ENCODE data around the gene LXN.

LXN gene

DNA sequence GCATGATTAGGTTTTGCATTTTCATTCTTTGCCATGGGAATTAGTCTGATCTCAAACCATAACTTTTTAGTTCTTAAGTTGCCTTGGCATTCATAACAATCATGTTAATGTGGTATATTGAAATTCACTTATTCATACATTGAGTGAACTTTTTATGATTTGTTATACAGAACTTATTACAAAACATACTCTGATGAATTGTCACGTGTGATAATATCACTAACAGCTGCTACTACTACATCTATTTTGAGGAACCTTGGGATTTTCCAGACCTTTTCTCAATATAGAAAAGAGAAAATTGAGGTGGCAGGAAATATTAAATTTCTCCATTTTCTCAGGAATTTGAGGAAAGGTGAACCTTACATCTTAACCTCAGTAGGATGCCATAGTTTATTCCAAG lies 9.2 kb downstream of the LXN start:
- H3K9me3 ChIP-seq (ENCODE audit: insufficient read depth, low read depth, low read length) = no peaks in the 10 kb centered on the region
- no peak overlapping the region for H3K9ac ChIP-seq (ENCODE audit: low read length)
- no peak overlapping the region for H3K4me3 ChIP-seq (ENCODE audit: low read depth, low read length)
- H4K12ac ChIP-seq (ENCODE audit: low read depth, low read length) = no peak overlapping the region
- H3K4me1 ChIP-seq (ENCODE audit: control insufficient read depth in 1 of 2, insufficient read depth in 2 of 2, low read length in 2 of 2) = no peaks in the 10 kb centered on the region
- no peak overlapping the region for H3K23ac ChIP-seq (ENCODE audit: low read length)
- H2BK12ac ChIP-seq (ENCODE audit: low read length) = no peak overlapping the region
- H3K18ac ChIP-seq (ENCODE audit: low read length) = no peak overlapping the region
- WGBS (ENCODE audit: extremely low coverage, insufficient coverage, insufficient read length) = no CpG with 5 or more reads among the region's 1 CpG
- H4K8ac ChIP-seq (ENCODE audit: low read depth, low read length) = no peak overlapping the region
- H2BK5ac ChIP-seq (ENCODE audit: low read depth, low read length, poor library complexity) = no peak overlapping the region
- no peak overlapping the region for H3K4ac ChIP-seq (ENCODE audit: low read depth, low read length)
- H3K14ac ChIP-seq (ENCODE audit: low read length) = no peak overlapping the region
- no peak for DNase-seq
- no peak overlapping the region for H3K27ac ChIP-seq (ENCODE audit: low read depth, low read length)
- no peak overlapping the region for H2BK120ac ChIP-seq (ENCODE audit: insufficient read depth, low read length, poor library complexity)
- H3K4me2 ChIP-seq (ENCODE audit: low read length) = no peak overlapping the region
- peaks cover 10 to 16% of the 10 kb centered on the region in 2 experiments for H3K36me3 ChIP-seq (ENCODE audit: control insufficient read depth in 1 of 2, insufficient read depth in 2 of 2, low read length in 2 of 2)
- no peaks in the 10 kb centered on the region for H3K79me2 ChIP-seq (ENCODE audit: control insufficient read depth, insufficient read depth, low read length, poor library complexity)
- H2AK5ac ChIP-seq (ENCODE audit: low read length) = no peak overlapping the region
- no peak overlapping the region for H2AFZ ChIP-seq (ENCODE audit: insufficient read depth, low read length, poor library complexity)
- no peaks in the 10 kb centered on the region for H3K79me1 ChIP-seq (ENCODE audit: low read length)
- H4K91ac ChIP-seq (ENCODE audit: low read depth, low read length) = no peak overlapping the region
- H3K27me3 ChIP-seq (ENCODE audit: insufficient read depth, low read length) = no peaks in the 10 kb centered on the region

DNA sequence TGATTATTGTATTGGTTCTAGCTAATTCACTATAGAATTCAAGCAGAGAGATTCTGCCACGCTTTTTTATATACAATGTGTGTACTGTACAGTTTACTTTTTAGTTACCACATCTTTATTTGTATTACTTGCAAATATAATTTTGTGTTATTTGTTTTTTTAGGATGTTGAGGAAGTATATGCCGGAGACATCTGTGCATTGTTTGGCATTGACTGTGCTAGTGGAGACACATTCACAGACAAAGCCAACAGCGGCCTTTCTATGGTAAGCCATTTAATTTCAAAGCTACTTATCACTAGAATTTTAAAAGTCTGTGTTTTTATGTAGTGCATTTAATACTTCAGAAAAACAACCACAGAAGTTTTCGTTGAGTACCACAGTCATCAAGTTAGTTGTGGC lies 11.7 kb downstream of the LXN start:
- Histone ChIP-seq H4K91ac (ENCODE audit: low read depth, low read length) (no peak overlapping the region), H2AFZ (ENCODE audit: insufficient read depth, low read length, poor library complexity) (no peak overlapping the region), H3K9ac (ENCODE audit: low read length) (no peak overlapping the region), H4K8ac (ENCODE audit: low read depth, low read length) (no peak overlapping the region), H3K79me2 (ENCODE audit: control insufficient read depth, insufficient read depth, low read length, poor library complexity) (no peaks in the 10 kb centered on the region), H3K27me3 (ENCODE audit: insufficient read depth, low read length) (no peaks in the 10 kb centered on the region), H3K27ac (ENCODE audit: low read depth, low read length) (no peak overlapping the region), H3K4me2 (ENCODE audit: low read length) (no peak overlapping the region), H2AK5ac (ENCODE audit: low read length) (no peak overlapping the region), H3K79me1 (ENCODE audit: low read length) (no peaks in the 10 kb centered on the region), H3K36me3 (ENCODE audit: control insufficient read depth in 1 of 2, insufficient read depth in 2 of 2, low read length in 2 of 2) (peaks cover 10 to 13% of the 10 kb centered on the region in 2 experiments), H3K18ac (ENCODE audit: low read length) (no peak overlapping the region), H3K4me1 (ENCODE audit: control insufficient read depth in 1 of 2, insufficient read depth in 2 of 2, low read length in 2 of 2) (no peaks in the 10 kb centered on the region), H3K23ac (ENCODE audit: low read length) (no peak overlapping the region), H3K14ac (ENCODE audit: low read length) (no peak overlapping the region), H4K12ac (ENCODE audit: low read depth, low read length) (no peak overlapping the region), H2BK5ac (ENCODE audit: low read depth, low read length, poor library complexity) (no peak overlapping the region), H2BK120ac (ENCODE audit: insufficient read depth, low read length, poor library complexity) (no peak overlapping the region), H3K4me3 (ENCODE audit: low read depth, low read length) (no peak overlapping the region), H3K4ac (ENCODE audit: low read depth, low read length) (no peak overlapping the region), H2BK12ac (ENCODE audit: low read length) (no peak overlapping the region), H3K9me3 (ENCODE audit: insufficient read depth, low read depth, low read length) (no peaks in the 10 kb centered on the region)
- no CpG with 5 or more reads among the region's 4 CpGs for WGBS (ENCODE audit: extremely low coverage, insufficient coverage, insufficient read length)
- no peak for DNase-seq

DNA sequence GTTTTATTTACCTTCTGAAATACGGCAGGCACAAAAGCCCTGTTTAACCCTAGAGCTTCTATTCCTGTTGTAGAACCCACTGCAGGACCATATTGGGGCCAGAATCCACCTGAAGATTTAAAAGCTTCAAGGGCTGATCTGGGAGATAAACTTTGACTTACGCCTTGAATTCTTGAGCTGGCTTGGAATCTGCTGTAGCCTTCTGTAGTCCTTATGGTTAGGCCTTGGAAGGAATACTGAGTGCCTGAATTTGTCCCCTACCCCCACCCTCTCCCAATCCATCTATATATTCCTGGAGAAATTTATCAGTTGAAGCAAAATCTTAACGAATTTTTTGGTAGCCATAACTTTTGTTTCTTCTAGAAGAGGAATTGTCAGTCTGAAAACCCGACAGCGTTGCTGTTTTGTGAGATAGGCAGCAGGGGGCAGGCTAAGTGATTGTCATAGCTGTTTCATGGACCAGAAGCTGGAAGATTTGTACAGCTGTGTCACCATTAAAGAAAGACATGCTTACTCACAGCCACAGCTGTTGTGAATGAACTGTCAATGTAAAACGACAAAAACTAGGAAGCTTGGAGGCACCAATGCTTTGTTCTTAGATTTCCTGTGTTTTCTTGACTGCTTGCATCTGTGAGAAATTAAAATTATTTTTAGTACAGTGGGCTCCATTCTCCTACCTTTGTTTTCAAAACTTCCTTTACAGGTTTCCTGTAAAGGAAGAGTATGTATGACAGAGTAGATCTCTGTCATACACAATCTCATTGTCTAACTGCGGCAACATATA lies 12.8 kb downstream of the LXN start:
- no peak overlapping the region for H2BK120ac ChIP-seq (ENCODE audit: insufficient read depth, low read length, poor library complexity)
- no peak overlapping the region for H2BK5ac ChIP-seq (ENCODE audit: low read depth, low read length, poor library complexity)
- no peaks in the 10 kb centered on the region for H3K4me1 ChIP-seq (ENCODE audit: control insufficient read depth in 1 of 2, insufficient read depth in 2 of 2, low read length in 2 of 2)
- no peak overlapping the region for H3K4me2 ChIP-seq (ENCODE audit: low read length)
- peak; percentile 59 to 70 for DNase-seq
- no peaks in the 10 kb centered on the region for H3K79me1 ChIP-seq (ENCODE audit: low read length)
- no peak overlapping the region for H4K91ac ChIP-seq (ENCODE audit: low read depth, low read length)
- no peak overlapping the region for H3K18ac ChIP-seq (ENCODE audit: low read length)
- no peaks in the 10 kb centered on the region for H3K9me3 ChIP-seq (ENCODE audit: insufficient read depth, low read depth, low read length)
- WGBS (ENCODE audit: extremely low coverage, insufficient coverage, insufficient read length) = no CpG with 5 or more reads among the region's 7 CpGs
- H4K8ac ChIP-seq (ENCODE audit: low read depth, low read length) = no peak overlapping the region
- H3K4ac ChIP-seq (ENCODE audit: low read depth, low read length) = no peak overlapping the region
- H2AK5ac ChIP-seq (ENCODE audit: low read length) = no peak overlapping the region
- H4K12ac ChIP-seq (ENCODE audit: low read depth, low read length) = no peak overlapping the region
- peaks cover 13 to 14% of the 10 kb centered on the region in 2 experiments for H3K36me3 ChIP-seq (ENCODE audit: control insufficient read depth in 1 of 2, insufficient read depth in 2 of 2, low read length in 2 of 2)
- no peaks in the 10 kb centered on the region for H3K79me2 ChIP-seq (ENCODE audit: control insufficient read depth, insufficient read depth, low read length, poor library complexity)
- no peak overlapping the region for H3K9ac ChIP-seq (ENCODE audit: low read length)
- H3K4me3 ChIP-seq (ENCODE audit: low read depth, low read length) = no peak overlapping the region
- no peak overlapping the region for H2AFZ ChIP-seq (ENCODE audit: insufficient read depth, low read length, poor library complexity)
- H3K23ac ChIP-seq (ENCODE audit: low read length) = no peak overlapping the region
- no peak overlapping the region for H2BK12ac ChIP-seq (ENCODE audit: low read length)
- H3K14ac ChIP-seq (ENCODE audit: low read length) = no peak overlapping the region
- no peaks in the 10 kb centered on the region for H3K27me3 ChIP-seq (ENCODE audit: insufficient read depth, low read length)
- no peak overlapping the region for H3K27ac ChIP-seq (ENCODE audit: low read depth, low read length)

DNA sequence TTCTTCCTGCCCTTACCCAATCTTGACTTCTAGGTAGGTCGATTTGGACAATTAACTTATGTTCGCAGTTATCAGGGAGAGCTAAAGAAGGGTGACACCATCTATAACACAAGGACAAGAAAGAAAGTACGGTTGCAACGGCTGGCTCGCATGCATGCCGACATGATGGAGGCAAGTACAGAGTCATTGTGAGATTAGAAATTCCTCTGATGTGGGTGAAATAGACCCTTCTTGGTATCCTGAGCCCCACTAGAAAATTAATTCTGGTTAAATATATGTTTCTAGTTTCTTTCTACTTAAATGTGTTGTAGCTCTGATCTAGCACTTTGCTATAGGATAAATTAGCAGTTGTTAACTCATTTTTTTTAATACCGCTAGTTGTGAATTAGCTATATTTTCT lies 13.6 kb downstream of the LXN start:
- H3K79me2 ChIP-seq (ENCODE audit: control insufficient read depth, insufficient read depth, low read length, poor library complexity) = no peaks in the 10 kb centered on the region
- H4K12ac ChIP-seq (ENCODE audit: low read depth, low read length) = peak overlapping the region; percentile 80
- no peak overlapping the region for H2AK5ac ChIP-seq (ENCODE audit: low read length)
- no peak overlapping the region for H3K9ac ChIP-seq (ENCODE audit: low read length)
- H4K8ac ChIP-seq (ENCODE audit: low read depth, low read length) = no peak overlapping the region
- H3K27me3 ChIP-seq (ENCODE audit: insufficient read depth, low read length) = no peaks in the 10 kb centered on the region
- no CpG with 5 or more reads among the region's 7 CpGs for WGBS (ENCODE audit: extremely low coverage, insufficient coverage, insufficient read length)
- H2AFZ ChIP-seq (ENCODE audit: insufficient read depth, low read length, poor library complexity) = no peak overlapping the region
- no peak overlapping the region for H2BK120ac ChIP-seq (ENCODE audit: insufficient read depth, low read length, poor library complexity)
- no peaks in the 10 kb centered on the region for H3K9me3 ChIP-seq (ENCODE audit: insufficient read depth, low read depth, low read length)
- no peak overlapping the region for H3K18ac ChIP-seq (ENCODE audit: low read length)
- H3K27ac ChIP-seq (ENCODE audit: low read depth, low read length) = no peak overlapping the region
- H3K23ac ChIP-seq (ENCODE audit: low read length) = no peak overlapping the region
- no peak overlapping the region for H4K91ac ChIP-seq (ENCODE audit: low read depth, low read length)
- no peak for DNase-seq
- H3K4ac ChIP-seq (ENCODE audit: low read depth, low read length) = no peak overlapping the region
- no peaks in the 10 kb centered on the region for H3K4me1 ChIP-seq (ENCODE audit: control insufficient read depth in 1 of 2, insufficient read depth in 2 of 2, low read length in 2 of 2)
- no peak overlapping the region for H2BK5ac ChIP-seq (ENCODE audit: low read depth, low read length, poor library complexity)
- H2BK12ac ChIP-seq (ENCODE audit: low read length) = no peak overlapping the region
- peaks cover 12 to 13% of the 10 kb centered on the region in 2 experiments for H3K36me3 ChIP-seq (ENCODE audit: control insufficient read depth in 1 of 2, insufficient read depth in 2 of 2, low read length in 2 of 2)
- no peak overlapping the region for H3K4me2 ChIP-seq (ENCODE audit: low read length)
- H3K14ac ChIP-seq (ENCODE audit: low read length) = no peak overlapping the region
- H3K4me3 ChIP-seq (ENCODE audit: low read depth, low read length) = no peak overlapping the region
- no peaks in the 10 kb centered on the region for H3K79me1 ChIP-seq (ENCODE audit: low read length)

Data from trophoblast cell (in vitro differentiated cells and primary cell).